ENCODE results near the gene MCF2L. TPM values are rescaled to one million over a fixed set of nuclear protein-coding genes. Genes with fewer than 3 reads are reported as not detected.

Gene MCF2L
- total and polyA plus RNA-seq, 9 of the 15 experiments (the other 6 are each of a cell fraction or from before 2014, with no cell fraction given): 0.05 to 0.25 (median 0.18) TPM; not detected in 5

DNA sequence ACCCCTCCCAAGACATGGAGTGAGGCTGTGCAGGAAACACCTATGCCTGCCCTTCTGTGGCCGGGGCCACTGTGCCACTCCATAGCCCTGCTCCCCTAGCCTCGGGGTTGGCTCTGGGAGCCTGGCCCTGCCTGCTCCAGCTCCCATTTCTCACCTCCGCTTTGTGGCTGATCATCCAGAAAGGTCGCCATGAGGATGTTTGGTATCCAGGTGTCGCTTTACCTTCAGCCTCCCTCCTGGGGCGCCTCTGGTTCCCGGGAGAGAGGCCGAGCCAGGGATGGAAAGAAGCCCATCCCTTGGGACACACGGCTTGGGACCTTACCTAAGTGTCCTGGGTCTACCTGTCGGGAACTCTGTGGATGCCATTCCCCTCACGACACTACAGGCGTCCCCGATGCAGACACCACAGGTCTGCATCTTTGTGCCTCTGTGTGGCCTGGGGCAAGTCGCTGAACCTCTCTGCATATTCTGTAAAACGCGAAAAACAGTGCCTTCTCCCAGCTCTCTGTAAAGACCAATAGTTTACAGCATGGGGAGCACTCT is 3.4 kb upstream of the MCF2L start (continued):
- TF ChIP-seq, protein P1, sequence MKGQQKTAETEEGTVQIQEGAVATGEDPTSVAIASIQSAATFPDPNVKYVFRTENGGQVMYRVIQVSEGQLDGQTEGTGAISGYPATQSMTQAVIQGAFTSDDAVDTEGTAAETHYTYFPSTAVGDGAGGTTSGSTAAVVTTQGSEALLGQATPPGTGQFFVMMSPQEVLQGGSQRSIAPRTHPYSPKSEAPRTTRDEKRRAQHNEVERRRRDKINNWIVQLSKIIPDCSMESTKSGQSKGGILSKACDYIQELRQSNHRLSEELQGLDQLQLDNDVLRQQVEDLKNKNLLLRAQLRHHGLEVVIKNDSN (CRISPR knock-in tag; IDR thresholded peaks at IDR 0.05): no peak
- TF ChIP-seq NR4A1 (CRISPR knock-in tag; IDR thresholded peaks at IDR 0.05) (no peak), NR4A1 (tag; IDR thresholded peaks at IDR 0.05) (no peak), ELF1 (tag; IDR thresholded peaks at IDR 0.05) (no peak), SOX6 (IDR thresholded peaks at IDR 0.05) (no peak), CEBPB (tag; IDR thresholded peaks at IDR 0.05) (no peak), PHB2 (IDR thresholded peaks at IDR 0.05; ENCODE audit: low read depth) (no peak)

DNA sequence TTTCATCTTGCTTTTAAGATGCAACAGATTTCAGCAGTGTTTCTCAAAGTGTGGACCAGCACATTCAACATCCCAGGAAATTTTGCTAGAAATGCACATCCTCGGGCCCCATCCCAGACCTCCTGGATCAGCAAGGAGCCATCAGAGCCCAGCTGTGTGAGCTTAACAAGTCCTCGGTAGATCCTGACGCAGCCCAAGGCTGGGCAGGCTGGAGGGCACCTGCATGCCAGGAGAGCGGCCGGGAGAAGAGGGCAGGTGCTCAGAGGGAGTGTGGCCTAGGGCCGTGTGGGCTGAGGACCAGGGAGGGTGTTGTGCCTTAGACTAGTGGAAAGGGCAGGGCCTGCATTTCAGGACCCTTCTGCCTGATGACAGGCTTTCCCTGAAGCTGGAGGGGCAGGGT is 2.2 kb upstream of the MCF2L start:
- Histone ChIP-seq H3K79me2 (ENCODE audit: control insufficient read depth, insufficient read depth, low read length) (no peaks in the 10 kb centered on the region), H3K4me2 (ENCODE audit: insufficient read depth, low read length) (no peak overlapping the region), H3K9ac (ENCODE audit: insufficient read depth in 1 of 2, low read depth in 2 of 2, low read length in 2 of 2) (no peak overlapping the region), H4K20me1 (replicated peaks; ENCODE audit: control insufficient read depth, insufficient read depth, low read length) (no peaks in the 10 kb centered on the region), H3K4me3 (no peak overlapping the region), H3K36me3 (ENCODE audit: control insufficient read depth, insufficient read depth, low read length) (no peaks in the 10 kb centered on the region), H2AFZ (ENCODE audit: low read depth, low read length) (no peak overlapping the region), H3K9me1 (ENCODE audit: control insufficient read depth, insufficient read depth, low read length) (no peaks in the 10 kb centered on the region), H3K9me3 (replicated peaks; ENCODE audit: control insufficient read depth, insufficient read depth, low read depth, low read length) (no peaks in the 10 kb centered on the region), H3K27ac (ENCODE audit: extremely low read depth, low read depth, low read length) (no peak overlapping the region), H3K4me1 (replicated peaks in 1 of 2; ENCODE audit: control insufficient read depth in 2 of 2, insufficient read depth in 2 of 2, low read length in 2 of 2) (peaks cover 0 to 9% of the 10 kb centered on the region in 2 experiments; a peak in 2 of 5 replicates), H3K27me3 (ENCODE audit: control insufficient read depth in 2 of 2, insufficient read depth in 2 of 2, low read length in 2 of 2) (peaks cover 9 to 63% of the 10 kb centered on the region in 2 experiments; a peak in 4 of 5 replicates)
- ChIA-PET POLR2A (no interaction called here), CTCF (ENCODE audit: low intra/inter-chr PET ratio) (no interaction called here)
- FAIRE-seq (no peak), ATAC-seq (no peak), DNase-seq (ENCODE audit: extremely low read depth in 1 of 4, low spot score in 3 of 4) (no peak)
- in situ Hi-C loops (cut with MboI) (no loop called here), intact Hi-C loops (cut with micrococcal nuclease) (no loop called here)
- WGBS (ENCODE audit: insufficient coverage, low coverage, missing lambda C conversion rate): 0% methylated on average over 4 of the region's 6 CpGs
- BruUV-seq (replicated peaks): no TSS peak
- TF ChIP-seq SREBF1 (IDR thresholded peaks at IDR 0.05; ENCODE audit: borderline replicate concordance, low read depth, low read length) (no peak), RCOR1 (IDR thresholded peaks at IDR 0.05; ENCODE audit: borderline replicate concordance in 1 of 2, low read depth in 2 of 2, low read length in 2 of 2) (no peak), TSC22D4 (tag; IDR thresholded peaks at IDR 0.05) (no peak), RBM15 (IDR thresholded peaks at IDR 0.05; ENCODE audit: insufficient read depth, low read length) (no peak), NR2F6 (CRISPR knock-in tag; IDR thresholded peaks at IDR 0.05) (no peak), ZNF143 (CRISPR knock-in tag; IDR thresholded peaks at IDR 0.05) (no peak)
- TF ChIP-seq, protein P2, sequence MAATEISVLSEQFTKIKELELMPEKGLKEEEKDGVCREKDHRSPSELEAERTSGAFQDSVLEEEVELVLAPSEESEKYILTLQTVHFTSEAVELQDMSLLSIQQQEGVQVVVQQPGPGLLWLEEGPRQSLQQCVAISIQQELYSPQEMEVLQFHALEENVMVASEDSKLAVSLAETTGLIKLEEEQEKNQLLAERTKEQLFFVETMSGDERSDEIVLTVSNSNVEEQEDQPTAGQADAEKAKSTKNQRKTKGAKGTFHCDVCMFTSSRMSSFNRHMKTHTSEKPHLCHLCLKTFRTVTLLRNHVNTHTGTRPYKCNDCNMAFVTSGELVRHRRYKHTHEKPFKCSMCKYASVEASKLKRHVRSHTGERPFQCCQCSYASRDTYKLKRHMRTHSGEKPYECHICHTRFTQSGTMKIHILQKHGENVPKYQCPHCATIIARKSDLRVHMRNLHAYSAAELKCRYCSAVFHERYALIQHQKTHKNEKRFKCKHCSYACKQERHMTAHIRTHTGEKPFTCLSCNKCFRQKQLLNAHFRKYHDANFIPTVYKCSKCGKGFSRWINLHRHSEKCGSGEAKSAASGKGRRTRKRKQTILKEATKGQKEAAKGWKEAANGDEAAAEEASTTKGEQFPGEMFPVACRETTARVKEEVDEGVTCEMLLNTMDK (IDR thresholded peaks at IDR 0.05; ENCODE audit: borderline replicate concordance, insufficient read depth, low read depth, low read length, poor library complexity, severe bottlenecking): no peak
- TF ChIP-seq, protein P3, sequence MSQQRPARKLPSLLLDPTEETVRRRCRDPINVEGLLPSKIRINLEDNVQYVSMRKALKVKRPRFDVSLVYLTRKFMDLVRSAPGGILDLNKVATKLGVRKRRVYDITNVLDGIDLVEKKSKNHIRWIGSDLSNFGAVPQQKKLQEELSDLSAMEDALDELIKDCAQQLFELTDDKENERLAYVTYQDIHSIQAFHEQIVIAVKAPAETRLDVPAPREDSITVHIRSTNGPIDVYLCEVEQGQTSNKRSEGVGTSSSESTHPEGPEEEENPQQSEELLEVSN (IDR thresholded peaks at IDR 0.05; ENCODE audit: borderline replicate concordance in 1 of 2, extremely low read depth in 1 of 2, insufficient read depth in 1 of 2, insufficient read length in 1 of 2, low read depth in 1 of 2, low read length in 1 of 2, poor library complexity in 1 of 2, severe bottlenecking in 1 of 2): no peak
- TF ChIP-seq, protein P4, sequence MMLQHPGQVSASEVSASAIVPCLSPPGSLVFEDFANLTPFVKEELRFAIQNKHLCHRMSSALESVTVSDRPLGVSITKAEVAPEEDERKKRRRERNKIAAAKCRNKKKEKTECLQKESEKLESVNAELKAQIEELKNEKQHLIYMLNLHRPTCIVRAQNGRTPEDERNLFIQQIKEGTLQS (IDR thresholded peaks at IDR 0.05): no peak
- TF ChIP-seq, protein P4 (CRISPR knock-in tag; conservative IDR thresholded peaks at IDR 0.05): no peak

Data from K562 (cell line).